Measurements from ENCODE around the gene LCE1A. TPM values are rescaled to one million over a fixed set of nuclear protein-coding genes. Genes with fewer than 3 reads are reported as not detected.

The LCE1A gene
- total RNA-seq, 2 donors from 2014 or later: not detected

- TF ChIP-seq, protein P1, sequence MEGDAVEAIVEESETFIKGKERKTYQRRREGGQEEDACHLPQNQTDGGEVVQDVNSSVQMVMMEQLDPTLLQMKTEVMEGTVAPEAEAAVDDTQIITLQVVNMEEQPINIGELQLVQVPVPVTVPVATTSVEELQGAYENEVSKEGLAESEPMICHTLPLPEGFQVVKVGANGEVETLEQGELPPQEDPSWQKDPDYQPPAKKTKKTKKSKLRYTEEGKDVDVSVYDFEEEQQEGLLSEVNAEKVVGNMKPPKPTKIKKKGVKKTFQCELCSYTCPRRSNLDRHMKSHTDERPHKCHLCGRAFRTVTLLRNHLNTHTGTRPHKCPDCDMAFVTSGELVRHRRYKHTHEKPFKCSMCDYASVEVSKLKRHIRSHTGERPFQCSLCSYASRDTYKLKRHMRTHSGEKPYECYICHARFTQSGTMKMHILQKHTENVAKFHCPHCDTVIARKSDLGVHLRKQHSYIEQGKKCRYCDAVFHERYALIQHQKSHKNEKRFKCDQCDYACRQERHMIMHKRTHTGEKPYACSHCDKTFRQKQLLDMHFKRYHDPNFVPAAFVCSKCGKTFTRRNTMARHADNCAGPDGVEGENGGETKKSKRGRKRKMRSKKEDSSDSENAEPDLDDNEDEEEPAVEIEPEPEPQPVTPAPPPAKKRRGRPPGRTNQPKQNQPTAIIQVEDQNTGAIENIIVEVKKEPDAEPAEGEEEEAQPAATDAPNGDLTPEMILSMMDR (IDR thresholded peaks at IDR 0.05): no peak
- ATAC-seq (ENCODE audit: insufficient number of reproducible peaks, low FRiP score, low read depth): no peak
Measured at GRCh38 chr1:152873495-152873894, 46.2 kb downstream of the LCE1A start.

DNA sequence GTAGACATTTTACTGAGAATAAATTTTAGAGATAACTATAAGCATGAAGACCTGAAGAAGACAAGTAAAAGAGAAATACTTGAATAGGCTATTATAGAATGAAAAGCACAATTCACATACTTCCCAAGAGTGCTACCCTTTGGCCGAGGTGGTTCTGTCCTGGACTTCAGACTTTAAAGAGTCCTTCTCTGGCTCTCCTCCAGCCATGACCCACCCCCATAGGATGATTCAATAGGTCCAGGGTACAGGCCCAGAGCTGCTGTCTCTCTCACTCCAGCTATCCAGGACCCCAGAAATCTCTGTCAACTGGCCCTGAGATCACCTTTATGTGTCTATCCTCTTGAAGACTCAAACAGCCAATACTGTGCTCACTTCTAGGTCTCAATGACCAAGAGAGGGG is 49.6 kb downstream of the LCE1A start:
- no peaks in the 10 kb centered on the region for H3K9me3 ChIP-seq
- no peaks in the 10 kb centered on the region for H3K36me3 ChIP-seq
- H3K27me3 ChIP-seq (replicated peaks; ENCODE audit: insufficient read depth): no peaks in the 10 kb centered on the region
- no peak for ATAC-seq (ENCODE audit: insufficient number of reproducible peaks, low FRiP score, low read depth)
- TF ChIP-seq, protein P1 (IDR thresholded peaks at IDR 0.05): no peak
- H3K4me3 ChIP-seq: no peak overlapping the region
- no peak overlapping the region for H3K27ac ChIP-seq
- no peak for DNase-seq (ENCODE audit: low spot score)
- H3K4me1 ChIP-seq (ENCODE audit: control insufficient read depth in 1 of 2, low read depth in 2 of 2): no peaks in the 10 kb centered on the region

More at GRCh38 chr1:152873495-152873894, 46.2 kb downstream of the LCE1A start:
- Histone ChIP-seq H3K9me3 (no peaks in the 10 kb centered on the region), H3K4me3 (no peak overlapping the region), H3K4me1 (ENCODE audit: control insufficient read depth in 1 of 2, low read depth in 2 of 2) (no peaks in the 10 kb centered on the region), H3K27ac (no peak overlapping the region), H3K27me3 (replicated peaks; ENCODE audit: insufficient read depth) (no peaks in the 10 kb centered on the region), H3K36me3 (no peaks in the 10 kb centered on the region)
- DNase-seq (ENCODE audit: low spot score): no peak

Other genes with a start within 250 kb of the LCE1A start
- not detected for gene LCE3D, start 247.0 kb upstream of the LCE1A start, total RNA-seq
- not detected for gene LCE3C, start 227.2 kb upstream of the LCE1A start, total RNA-seq
- gene LCE3B, start 213.7 kb upstream of the LCE1A start, total RNA-seq: not detected
- gene LCE3A, start 204.4 kb upstream of the LCE1A start, total RNA-seq: not detected
- not detected for gene LCE2D, start 164.1 kb upstream of the LCE1A start, total RNA-seq
- gene LCE2C, start 152.2 kb upstream of the LCE1A start, total RNA-seq: 1 to 10 TPM in 1 of 2 donors, not detected in 1; 1.8 TPM
- 1 to 10 TPM in 1 of 2 donors, not detected in 1; 2.4 TPM for gene LCE2B, start 141.3 kb upstream of the LCE1A start, total RNA-seq
- not detected for gene LCE2A, start 129.1 kb upstream of the LCE1A start, total RNA-seq
- gene LCE4A, start 119.3 kb upstream of the LCE1A start, total RNA-seq: not detected
- gene KPRP, start 69.4 kb upstream of the LCE1A start, total RNA-seq: under 1 TPM in 1 of 2 donors, not detected in 1; 0.14 TPM
- not detected for gene LCE1F, start 52.3 kb upstream of the LCE1A start, total RNA-seq
- not detected for gene LCE1E, start 41.2 kb upstream of the LCE1A start, total RNA-seq
- not detected for gene LCE1D, start 30.8 kb upstream of the LCE1A start, total RNA-seq
- 1 to 10 TPM in 1 of 2 donors, not detected in 1; 2.8 TPM for gene LCE1C, start 20.8 kb upstream of the LCE1A start, total RNA-seq
- gene LCE1B, start 15.5 kb upstream of the LCE1A start, total RNA-seq: not detected
- gene LCE6A, start 15.4 kb downstream of the LCE1A start, total RNA-seq: not detected
- not detected for gene LCE7A, start 32.5 kb downstream of the LCE1A start, total RNA-seq
- not detected for gene SMCP, start 50.8 kb downstream of the LCE1A start, total RNA-seq
- gene IVL, start 81.1 kb downstream of the LCE1A start, total RNA-seq: under 1 TPM in 1 of 2 donors, not detected in 1; 0.27 TPM
- gene SPRR5, start 119.7 kb downstream of the LCE1A start, total RNA-seq: not detected
- not detected for gene SPRR4, start 143.2 kb downstream of the LCE1A start, total RNA-seq
- not detected for gene SPRR1A, start 156.6 kb downstream of the LCE1A start, total RNA-seq
- gene SPRR3, start 174.3 kb downstream of the LCE1A start, total RNA-seq: not detected
- gene SPRR1B, start 203.7 kb downstream of the LCE1A start, total RNA-seq: not detected
- gene SPRR2D, start 213.6 kb downstream of the LCE1A start, total RNA-seq: not detected
- not detected for gene SPRR2A, start 230.0 kb downstream of the LCE1A start, total RNA-seq
- gene SPRR2B, start 244.1 kb downstream of the LCE1A start, total RNA-seq: not detected